NCI-H460 (cell line): ENCODE measurements around the gene MAP4K3. TPM values are rescaled to one million over a fixed set of nuclear protein-coding genes. Genes with fewer than 3 reads are reported as not detected.

ENCODE experiments used
- DNase-seq: peaks from one replicate; pipeline ENCODE4 v3.0.0-alpha.2; 2016; ENCODE audit warnings: low read depth; ENCODE audit errors: extremely low read depth
- total RNA-seq: library from RNA; depleted of rRNA; stranded (reverse); fragments of >200 nt; shearing (Covaris generic); gene quantifications from 2 replicates; pipeline ENCODE4 v1.2.3, GENCODE V29; 2014

Gene MAP4K3
- total RNA-seq, 1 experiment from 2014 or later, result 30.5 TPM

DNA sequence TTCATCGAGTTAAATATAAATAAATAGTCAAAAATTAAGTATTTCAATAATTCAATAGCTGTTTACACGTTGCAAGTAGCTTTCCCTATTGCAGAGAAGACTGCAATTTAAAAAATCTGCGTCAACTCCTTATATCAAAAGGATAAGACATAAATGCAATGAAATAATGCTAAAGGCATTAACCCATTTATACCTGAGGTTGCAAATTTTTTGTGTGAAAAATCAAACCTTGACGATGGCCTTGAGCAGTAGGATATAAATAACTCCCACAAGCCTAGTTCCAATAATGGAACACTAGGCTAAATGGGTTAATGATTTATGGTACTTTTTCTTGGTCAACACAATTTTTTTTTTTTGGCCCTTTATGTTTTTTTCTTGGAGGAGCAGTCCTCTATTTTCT, 116.9 kb downstream of the MAP4K3 start:
- DNase-seq, result no peak

DNA sequence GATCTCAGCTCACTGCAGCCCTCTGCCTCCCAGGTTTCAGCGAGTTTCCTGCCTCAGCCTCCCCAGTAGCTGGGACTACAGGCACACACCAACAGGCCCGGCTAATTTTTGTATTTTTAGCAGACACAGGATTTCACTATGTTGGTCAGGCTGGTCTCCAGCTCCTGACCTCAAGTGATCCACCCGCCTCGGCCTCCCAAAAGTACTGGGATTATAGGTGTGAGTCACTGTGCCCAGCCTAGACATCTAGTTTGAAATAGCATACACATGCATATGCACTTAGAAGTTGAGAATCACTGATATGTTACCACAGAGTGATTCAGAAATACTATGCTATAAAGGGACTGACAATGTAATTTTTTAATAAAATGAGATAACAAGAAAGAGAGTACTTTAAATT, 123.5 kb downstream of the MAP4K3 start:
- DNase-seq, result no peak

DNA sequence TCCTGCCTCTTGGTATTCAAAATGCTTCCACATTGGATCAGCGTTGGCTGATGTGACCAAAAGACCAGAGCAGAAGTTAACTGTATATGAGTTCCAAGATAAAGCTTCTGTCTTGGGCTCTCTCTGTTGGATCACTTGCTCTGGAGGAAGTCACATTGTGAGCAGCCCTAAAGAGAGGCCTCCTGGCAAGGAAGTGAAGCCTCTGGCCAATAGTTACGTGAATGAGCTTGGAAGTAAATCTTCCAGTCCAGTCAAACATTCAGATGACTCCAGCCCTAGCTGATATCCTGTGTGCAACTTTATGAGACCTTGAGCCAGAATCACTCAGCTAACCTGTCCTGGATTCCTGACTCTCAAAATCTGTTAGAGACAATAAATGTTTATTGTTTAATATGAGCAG, 125.6 kb downstream of the MAP4K3 start:
- DNase-seq, result no peak

GRCh38 chr2:39308778-39309177, 128.3 kb downstream of the MAP4K3 start:
- DNase-seq, result no peak

- DNase-seq, result no peak
Observed at GRCh38 chr2:39306626-39307025, 130.5 kb downstream of the MAP4K3 start.

DNA sequence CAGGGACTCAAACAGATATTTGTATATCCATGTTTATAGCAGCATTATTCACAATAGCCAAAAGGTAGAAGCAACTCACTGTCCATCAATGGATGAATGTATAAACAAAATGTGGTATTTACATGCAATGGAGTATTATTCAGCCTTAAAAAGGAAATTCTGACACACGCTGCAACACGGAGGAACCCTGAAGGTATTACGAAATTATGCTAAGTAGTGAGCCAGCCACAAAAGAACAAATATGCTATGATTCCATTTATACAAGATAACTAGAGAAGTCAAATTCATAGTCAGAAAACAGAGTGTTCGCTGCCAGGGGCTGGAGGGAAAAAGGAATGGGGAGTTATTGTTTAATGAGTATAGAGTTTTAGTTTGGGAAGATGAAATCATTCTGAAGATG, 132.4 kb downstream of the MAP4K3 start:
- DNase-seq, result no peak

- no peak for DNase-seq
Observed at GRCh38 chr2:39304200-39304599, 132.9 kb downstream of the MAP4K3 start.

GRCh38 chr2:39301352-39301751, 135.7 kb downstream of the MAP4K3 start:
- no peak for DNase-seq

- DNase-seq, result no peak
Observed at GRCh38 chr2:39300044-39300978, 136.8 kb downstream of the MAP4K3 start.

GRCh38 chr2:39290433-39290832, 146.7 kb downstream of the MAP4K3 start:
- no peak for DNase-seq

GRCh38 chr2:39289609-39290008, 147.5 kb downstream of the MAP4K3 start:
- DNase-seq, result no peak

DNA sequence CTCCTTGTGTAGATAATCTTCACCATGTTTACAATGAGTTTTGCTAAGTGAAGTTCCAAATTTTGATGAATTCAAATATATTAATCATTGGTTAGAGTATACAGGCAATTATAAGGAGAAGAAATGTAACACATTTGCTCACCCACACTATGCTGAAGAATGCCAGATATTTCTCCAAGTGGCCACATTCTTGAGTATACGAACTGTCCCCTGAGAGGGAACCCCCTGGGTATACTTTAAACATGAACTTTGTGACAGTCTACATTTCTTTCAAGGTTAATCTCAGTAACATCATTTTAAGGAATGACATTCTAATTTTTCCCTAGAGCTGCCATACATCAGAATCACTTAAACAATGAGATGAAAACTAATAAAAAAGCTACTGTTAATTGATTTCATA, 153.5 kb downstream of the MAP4K3 start:
- no peak for DNase-seq

DNA sequence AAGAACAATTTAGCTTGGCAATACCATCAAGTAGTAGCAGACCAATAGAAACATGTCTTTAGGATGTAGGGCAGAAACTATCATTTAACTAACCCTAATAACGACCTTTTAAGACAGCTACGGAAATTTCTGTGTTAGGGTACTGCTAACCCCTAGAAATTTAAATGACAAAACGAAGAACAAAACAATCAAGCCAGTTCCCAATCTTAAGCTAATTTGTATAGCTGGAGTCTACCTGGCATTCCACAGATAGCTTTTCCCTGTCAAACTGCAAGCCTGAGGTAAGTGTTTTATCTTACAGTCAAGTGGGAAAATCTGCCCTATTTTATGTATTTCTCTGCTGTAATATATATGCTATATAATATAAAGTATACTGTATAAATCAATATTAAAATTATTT, 155.7 kb downstream of the MAP4K3 start:
- DNase-seq, result no peak

- DNase-seq, result no peak
Observed at GRCh38 chr2:39275016-39275415, 162.1 kb downstream of the MAP4K3 start.

DNA sequence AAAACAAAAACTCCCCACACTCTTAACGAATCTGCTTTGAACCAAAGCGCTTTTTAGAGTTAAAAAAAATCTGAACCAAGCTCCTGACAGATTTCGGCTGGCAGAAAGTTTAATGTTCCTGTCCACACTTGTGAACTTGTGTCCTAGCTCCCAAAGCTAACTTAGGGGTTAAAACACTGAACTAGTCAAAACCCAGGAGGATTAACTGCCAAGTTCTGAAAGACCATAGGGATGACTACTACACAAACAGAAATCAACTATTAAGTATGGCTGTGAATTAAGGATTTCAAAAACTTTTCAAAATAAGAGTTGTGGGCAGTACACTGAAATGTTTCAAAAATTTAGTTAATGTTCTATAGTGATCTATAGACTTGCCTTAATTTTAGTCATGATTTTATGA, 167.1 kb downstream of the MAP4K3 start:
- DNase-seq, result no peak

- no peak for DNase-seq
Observed at GRCh38 chr2:39266916-39267434, 170.1 kb downstream of the MAP4K3 start.

- DNase-seq, result no peak
Observed at GRCh38 chr2:39266139-39266805, 170.8 kb downstream of the MAP4K3 start.

DNA sequence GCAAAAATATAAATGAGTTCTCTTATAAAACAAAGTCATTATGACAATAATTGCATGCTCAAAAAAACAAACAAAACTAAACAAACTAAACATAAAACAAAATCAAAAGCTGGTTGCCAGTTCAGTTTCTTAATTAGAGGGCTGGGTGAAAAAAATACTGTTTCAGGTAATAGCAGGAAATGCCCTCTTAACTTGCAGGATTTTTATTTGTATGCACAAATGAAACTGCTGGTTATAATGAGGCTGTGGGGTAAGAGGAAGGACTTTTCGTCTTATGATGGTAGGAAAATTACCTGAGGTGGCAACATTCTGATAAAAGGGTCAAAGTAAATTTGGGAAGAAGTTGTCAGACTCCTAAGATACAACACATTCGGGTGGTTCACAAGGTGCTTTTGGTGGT, 171.8 kb downstream of the MAP4K3 start:
- DNase-seq, result no peak

DNA sequence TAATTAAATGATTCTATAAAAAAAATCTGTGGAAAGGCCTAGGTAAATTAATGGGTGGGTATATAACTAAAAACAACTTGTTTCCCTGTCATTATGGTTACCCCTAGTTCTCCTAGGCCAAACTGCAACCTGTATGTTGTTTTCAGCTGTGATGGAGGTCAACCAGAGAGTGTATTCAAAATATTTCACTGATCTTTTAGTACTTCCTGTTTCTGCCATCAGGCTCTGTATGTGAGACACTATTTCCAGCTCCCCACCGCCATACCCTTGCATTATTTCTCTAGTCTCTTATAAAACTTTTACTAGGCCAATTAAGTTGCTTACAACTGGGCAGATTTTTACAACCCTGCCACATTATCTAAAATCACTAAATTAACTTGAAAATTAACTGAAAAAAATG, 172.4 kb downstream of the MAP4K3 start:
- DNase-seq, result no peak

GRCh38 chr2:39260087-39260486, 177.0 kb downstream of the MAP4K3 start:
- DNase-seq, result no peak

DNA sequence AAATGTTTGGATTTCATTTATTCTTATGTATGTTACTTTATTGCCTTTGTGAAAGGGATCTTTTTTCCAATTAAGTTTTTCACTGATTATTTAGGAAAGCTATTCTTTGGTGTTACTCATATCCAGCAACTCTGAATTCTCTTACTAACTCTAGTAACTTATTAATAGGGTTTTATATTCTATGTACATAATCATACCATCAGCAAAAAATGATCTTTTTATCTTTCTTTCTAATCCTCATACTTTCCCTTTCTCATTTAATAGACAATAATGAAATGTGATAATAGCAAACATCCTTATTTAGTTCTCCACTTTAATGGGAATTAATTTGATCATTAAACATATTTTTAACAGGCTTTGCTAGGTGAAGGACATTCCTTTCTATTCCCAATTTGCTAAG, 181.0 kb downstream of the MAP4K3 start:
- DNase-seq, result no peak
